DMS 273 (cell line): ENCODE results near the gene DHCR24.

Experiments
- DNase-seq: peaks from one replicate; lab custom pipeline; 2025; ENCODE audit not compliant: unreplicated experiment; lab: John Stamatoyannopoulos, UW

The DHCR24 gene

DNA sequence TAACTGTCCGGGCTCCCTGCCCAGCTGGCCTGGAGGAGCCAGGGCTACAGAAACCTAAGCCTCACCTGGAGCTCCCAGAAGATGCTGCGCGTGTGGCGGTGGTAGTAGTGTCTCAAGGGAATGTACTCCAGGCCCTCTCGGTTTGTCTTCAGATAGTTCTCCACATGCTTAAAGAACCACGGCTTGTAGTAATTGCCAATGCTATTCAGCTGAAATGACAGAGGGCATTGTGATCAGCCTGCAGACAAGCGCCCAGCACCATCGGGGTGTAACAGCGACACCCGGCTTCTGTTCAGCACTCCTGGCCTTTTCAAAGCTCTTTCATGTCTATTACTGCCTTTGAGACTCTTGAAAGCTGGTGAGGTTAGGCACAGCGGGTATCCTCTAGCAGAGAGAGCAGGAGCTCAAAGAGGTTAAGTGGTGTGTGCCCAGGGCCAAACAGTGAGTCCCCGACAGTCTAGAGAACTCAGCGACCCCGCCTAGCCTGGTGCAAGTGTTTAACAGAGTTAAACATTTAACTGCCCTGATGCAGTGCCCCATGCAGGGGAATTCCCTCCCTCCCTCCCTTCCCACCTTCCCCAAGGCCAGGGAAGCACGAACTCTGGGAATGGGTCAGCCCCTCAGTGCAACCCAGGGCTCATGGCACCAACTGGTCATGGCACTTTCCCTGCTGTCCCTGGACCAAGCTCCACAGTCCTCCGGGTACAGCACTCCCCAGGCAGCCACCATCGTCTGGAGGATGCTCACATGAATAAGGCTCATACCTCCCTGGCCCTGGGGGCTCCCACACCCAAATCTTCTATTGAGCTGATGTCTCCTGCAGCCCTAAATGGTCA, 21.5 kb downstream of the DHCR24 start:
- no peak for DNase-seq

DNA sequence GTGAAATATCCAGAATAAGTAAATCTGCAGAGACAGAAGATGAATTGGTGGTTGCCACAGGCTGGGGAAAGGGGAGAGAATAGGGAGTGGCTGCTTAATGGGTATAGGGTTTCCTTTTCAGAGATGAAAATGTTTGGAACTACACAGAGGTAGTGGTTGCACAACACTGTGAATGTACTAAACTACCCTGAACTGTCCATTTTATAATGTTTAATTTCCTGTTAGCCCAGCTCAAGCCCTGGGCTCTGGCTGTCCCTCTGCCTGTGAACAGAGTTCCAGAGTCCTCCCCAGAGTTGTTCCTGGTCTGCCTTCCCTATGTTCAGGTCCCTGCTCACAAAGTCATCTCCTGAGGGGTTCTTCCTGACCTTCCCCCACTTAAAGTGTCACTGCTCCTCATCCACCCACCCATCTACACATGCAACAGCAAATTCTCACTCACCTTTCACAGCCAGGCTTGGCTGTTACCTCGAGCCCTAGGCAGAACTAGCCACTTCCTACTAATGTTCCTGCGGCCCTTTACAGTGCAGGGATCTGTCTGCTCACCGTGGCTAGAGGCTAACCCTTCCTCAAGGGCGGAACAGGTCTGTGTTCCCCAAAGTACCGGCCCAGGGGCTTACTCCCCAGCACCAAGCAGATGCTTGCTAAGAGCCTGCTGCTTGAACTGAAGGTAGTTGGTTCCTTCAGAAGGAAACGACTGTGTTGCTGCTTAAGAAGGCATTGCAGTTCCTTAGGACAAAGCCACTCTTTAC, 22.4 kb downstream of the DHCR24 start:
- DNase-seq, result no peak

DNA sequence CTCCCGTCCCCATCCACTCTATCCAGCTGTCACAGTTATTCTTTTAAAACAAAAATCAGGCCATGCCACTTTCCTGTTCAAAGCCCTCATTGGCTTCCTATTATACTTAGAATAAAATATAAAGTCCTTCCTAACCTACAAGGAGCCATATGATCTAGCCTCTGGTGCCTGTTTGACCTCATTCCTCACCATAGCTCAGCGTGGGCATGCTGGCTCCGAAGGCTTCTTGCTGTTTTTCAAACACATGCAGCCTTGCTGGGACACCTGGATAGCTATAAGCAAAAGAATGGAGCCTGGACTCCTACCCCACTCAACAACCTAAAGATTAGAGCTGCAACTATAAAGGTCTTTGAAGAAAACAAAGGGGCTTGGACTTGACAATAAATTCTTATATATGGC, 23.7 kb downstream of the DHCR24 start:
- DNase-seq, result no peak

GRCh38 chr1:54861070-54861761, 25.8 kb downstream of the DHCR24 start:
- no peak for DNase-seq

DNA sequence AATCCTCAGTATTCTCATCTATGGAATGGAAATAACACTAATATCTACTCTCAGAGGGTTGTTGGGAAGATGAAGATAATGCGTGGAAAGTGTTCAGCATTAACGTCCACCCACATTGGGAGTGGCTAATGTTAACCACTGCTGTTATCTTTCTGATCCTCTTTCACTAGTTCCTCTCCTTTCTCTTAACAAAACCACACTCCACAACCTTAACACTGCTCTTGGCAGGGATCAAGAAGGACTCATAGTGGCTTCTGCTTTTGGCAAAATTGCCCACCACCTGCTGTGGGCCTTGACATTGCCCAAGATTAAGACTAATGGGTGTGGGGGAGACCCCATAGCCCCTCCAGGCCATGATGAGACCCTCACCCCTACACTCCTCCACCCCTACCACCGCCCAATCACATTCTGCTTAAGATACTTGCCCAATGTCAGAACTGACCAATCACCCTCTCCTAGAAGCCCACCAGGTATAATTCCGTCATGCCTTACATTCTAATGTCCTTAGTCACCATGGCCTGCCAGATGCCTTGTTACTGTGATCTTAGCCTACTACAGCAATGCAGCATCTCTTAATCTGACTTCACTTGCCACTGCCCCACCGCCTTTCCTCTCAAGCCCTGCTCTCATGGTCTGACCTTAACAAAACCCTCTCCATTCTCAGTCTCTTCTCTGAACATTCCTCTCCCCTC, 27.1 kb downstream of the DHCR24 start:
- no peak for DNase-seq

GRCh38 chr1:54857746-54858561, 29.0 kb downstream of the DHCR24 start:
- DNase-seq, result no peak

DNA sequence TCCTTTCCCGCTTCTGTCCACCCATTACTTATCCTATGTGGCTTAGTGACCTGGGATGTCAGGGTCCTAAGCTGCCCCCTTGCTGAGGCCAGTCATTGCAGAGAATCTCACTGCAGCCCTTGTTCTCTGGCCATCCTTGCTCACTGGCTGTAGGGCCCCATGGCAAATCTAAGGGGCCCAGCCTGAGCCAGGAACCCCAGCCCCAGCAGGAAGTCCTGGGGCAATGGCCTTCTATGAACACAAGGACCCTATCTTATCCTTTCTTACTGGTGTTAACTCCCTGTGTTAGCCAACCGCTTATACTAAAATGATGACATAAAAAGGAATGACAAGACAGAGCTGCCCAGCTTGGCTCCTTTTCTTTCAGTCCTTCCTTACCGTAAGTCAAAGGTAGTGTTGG, 29.9 kb downstream of the DHCR24 start:
- no peak for DNase-seq

DNA sequence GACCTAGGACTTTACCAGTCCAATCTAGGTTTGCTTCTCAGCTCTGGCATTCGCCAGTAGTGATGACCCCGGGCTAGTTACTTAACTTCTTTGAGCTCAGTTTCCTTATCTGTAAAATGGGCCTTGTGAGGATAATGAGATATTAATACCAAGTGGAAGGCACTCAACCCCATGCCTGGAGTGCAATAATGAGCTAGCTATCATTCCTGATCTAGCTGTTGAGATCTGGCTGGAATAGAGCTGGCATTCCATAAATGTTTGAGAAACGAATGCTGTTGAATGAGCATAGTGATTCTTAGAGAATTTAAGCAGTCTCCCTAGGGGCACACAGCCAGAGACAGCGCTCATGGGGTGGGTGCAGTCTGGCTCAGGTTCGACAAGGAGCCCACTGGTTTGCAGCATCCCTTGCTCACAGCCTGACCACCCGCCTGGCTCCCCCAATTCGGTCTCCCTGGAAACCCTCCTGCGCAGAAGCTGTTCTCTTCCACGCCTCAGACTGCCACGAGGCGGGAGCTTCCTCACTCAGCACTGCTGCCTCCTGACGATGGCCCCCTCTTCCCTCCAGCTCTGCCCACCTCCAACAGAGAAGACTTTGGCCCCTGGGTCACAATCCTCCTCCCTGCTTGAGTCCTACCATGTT, 32.5 kb downstream of the DHCR24 start:
- no peak for DNase-seq

DNA sequence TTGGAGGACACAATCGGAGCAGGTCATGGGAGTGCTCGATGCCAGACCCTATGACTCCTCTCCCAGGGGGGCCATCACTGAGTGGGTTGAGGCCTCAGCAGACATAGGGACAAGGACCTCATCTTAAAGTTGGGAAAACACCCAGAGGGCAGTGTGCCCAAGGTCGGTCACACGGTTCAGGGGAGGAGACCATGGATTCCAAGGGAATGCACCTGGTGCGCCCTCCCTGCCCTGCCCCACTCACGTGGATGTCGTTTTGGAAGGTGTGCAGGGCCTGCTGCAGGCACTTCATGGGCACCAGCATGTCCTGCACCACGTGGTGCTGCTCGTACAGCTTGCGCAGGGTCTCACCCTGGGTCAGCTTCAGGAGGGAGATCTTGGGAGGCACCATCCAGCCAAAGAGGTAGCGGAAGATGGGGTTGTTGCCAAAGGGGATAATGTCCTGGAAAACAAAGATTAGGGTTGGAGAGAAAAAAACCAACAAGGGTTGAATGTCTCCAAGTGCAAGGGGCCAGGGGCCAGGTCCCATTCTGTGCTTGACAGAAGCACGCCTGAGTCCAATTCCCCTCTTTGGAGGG, 33.1 kb downstream of the DHCR24 start:
- no peak for DNase-seq

DNA sequence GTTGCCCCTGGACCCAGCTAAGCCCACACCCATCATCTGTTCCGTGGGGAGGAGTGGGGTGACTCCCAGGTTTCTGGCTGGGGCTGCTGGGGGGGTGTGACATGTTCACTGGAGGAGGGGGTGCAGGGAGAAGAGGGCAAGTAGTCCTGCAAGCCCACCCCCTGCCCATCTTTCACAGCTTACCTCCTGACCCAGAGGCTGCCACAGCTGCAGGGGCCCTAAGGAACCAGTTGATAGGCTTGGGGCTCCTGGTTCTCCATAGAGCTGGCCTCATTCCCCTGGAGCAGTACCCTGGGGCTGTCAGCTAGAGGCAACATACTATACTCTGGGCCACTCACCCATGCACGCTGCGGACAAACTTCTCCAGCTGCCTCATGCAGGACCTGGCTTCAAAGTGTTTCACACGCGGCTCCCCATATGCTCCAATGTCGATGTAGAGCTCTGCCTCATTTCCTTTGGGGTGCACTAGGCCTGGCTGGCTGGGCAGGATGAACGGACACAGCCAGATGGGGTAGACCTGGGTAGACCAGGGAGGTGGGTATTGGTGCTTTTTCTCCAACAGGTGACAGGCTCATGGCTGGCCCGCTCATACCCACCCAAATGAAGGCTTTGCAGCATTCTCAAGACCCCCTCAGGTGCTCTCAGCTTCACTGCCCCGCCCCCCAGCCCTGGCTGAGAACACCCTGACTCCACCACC, 33.8 kb downstream of the DHCR24 start:
- DNase-seq, result no peak

GRCh38 chr1:54851936-54852524, 35.0 kb downstream of the DHCR24 start:
- DNase-seq, result no peak

- DNase-seq, result no peak
Observed at GRCh38 chr1:54851406-54851805, 35.6 kb downstream of the DHCR24 start.

DNA sequence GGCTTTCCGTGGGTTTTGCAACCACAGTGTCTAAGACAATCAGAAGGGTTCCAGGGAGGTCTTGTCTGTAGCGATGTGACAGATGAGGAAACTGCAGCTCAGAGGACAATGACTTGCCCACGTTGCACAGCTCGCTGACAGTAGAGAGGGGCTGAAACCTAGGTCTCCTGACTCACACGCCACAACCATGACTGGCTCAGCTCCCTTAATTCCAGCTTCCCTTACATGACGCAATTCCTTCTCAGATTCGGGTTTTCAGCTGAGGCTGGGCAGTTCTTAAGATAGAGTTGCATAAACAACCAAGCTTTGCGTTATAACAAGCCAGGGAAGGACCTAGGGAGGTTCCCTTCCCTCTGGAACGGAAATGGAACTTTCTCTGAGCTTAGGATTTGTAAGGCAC, 36.3 kb downstream of the DHCR24 start:
- DNase-seq, result no peak

- DNase-seq, result no peak
Observed at GRCh38 chr1:54850069-54850730, 36.8 kb downstream of the DHCR24 start.

DNA sequence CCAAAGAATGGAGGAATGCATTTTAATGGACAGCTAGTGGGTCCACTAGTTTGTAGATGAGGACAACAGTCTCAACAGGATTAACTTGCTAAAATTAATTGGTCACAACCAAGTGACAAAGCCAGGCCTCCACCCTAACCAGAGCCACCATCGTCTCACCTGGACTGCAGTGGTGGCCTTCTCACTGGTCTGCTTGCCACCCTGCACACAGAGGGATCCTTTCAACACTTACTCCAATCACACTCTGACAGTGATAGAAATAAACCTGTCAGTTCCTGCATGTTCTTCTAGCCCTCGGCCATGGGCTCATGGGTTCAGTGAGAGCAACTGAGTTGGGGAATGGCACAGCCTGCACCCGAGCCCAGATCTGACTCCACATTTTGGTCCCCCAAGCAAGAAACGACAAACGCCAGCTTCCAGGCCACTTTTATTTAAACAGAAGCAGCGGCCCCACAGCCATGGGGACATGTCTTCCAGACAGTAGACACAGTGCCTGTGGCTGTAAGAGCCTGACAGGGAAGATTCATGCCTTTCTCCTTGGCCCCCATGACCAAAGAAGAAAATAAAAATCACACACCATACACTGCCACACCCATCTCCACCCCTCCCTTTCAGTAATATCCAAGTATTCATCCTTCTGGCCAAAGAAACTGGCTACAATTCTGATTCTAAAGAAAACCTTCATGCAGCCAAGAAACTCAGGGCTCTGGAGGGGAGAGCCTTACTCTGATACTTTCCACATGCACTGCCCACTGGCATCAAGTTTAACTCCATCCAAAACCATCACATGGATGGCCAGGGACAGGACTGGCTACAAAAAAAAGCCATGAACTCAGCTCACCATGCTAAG, 37.6 kb downstream of the DHCR24 start:
- DNase-seq, result no peak

DNA sequence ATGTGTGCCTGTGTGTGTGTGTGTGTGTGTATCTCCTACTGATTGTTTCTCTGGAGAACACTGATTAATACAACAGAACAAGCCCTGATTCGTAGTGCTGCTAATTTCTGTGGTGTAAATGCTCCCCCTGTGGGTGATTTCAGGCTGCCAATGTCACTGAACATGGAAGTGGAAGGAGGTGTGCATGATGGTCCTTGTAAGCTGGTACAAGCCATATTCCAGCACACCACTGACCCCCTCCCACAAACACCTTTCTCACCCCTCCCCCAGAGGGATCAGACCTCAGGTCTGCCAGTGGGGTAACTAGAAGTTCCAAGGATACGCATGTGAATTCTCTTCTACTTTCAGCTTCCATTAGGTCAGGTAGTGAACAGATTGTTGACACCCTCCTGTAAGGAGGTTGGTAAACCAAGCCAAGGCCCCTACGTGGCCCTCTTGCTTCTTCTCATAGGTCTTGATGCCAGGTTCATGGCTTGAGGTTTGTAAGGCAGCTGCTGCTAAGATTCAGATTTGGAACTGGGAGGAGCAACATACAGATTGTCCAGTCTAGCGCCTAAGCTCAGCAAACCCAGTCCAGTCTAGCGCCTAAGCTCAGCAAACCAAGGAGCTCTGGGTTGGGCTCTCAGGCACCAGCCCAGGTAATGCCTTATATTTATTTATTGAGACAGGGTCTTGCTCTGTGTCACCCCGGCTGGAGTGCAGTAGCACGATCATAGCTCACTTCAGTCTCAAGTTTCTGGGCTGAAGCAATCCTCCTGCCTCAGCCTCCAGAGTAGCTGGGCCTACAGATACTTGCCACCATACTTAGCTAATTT, 38.7 kb downstream of the DHCR24 start:
- peak; percentile 25 for DNase-seq
